Activated CD8-positive, alpha-beta T cell treated with anti-CD3 and anti-CD28 coated beads for 36 hours (primary cell): ENCODE data around the gene DAPK2. TPM values are rescaled to one million over a fixed set of nuclear protein-coding genes. Genes with fewer than 3 reads are reported as not detected.

ENCODE experiments used
- ATAC-seq: fragments of 200-7000 bp; cut with Tn5 transposase; one replicate; pipeline ENCODE4 v1.10.0; 2021; ENCODE audit warnings: mild to moderate bottlenecking, moderate library complexity
- CTCF ChIA-PET: fragments of 350-600 bp; sonication (Branson Sonifier 250); formaldehyde crosslinking; loops from one replicate; lab custom pipeline; 2021; ENCODE audit warnings: antibody characterized with exemption; lab: Charles Lee
- POLR2A ChIA-PET: fragments of 350-600 bp; sonication (Branson Sonifier 250); formaldehyde crosslinking; loops from one replicate; lab custom pipeline; 2021; ENCODE audit warnings: antibody characterized with exemption; lab: Charles Lee
- DNase-seq: peaks from one replicate; pipeline ENCODE4 v3.0.0-alpha.2; 2020
- H3K27ac Mint-ChIP-seq: one replicate; pipeline ENCODE4 v1.8.0; 2021; ENCODE audit warnings: mild to moderate bottlenecking, mixed read lengths
- H3K27me3 Mint-ChIP-seq: one replicate; pipeline ENCODE4 v1.8.0; 2021; ENCODE audit warnings: mixed read lengths
- H3K36me3 Mint-ChIP-seq: one replicate; pipeline ENCODE4 v1.8.0; 2021; ENCODE audit warnings: low read depth, mixed read lengths
- H3K4me1 Mint-ChIP-seq: one replicate; pipeline ENCODE4 v1.8.0; 2021; ENCODE audit warnings: low read depth, mixed read lengths
- H3K4me3 Mint-ChIP-seq: one replicate; pipeline ENCODE4 v1.8.0; 2021; ENCODE audit warnings: mild to moderate bottlenecking, moderate library complexity, mixed read lengths
- H3K9me3 Mint-ChIP-seq: one replicate; pipeline ENCODE4 v1.8.0; 2021; ENCODE audit warnings: mixed read lengths
- intact Hi-C: fragments of 100-400 bp; cut with micrococcal nuclease; formaldehyde crosslinking; loops from one replicate; pipeline ENCODE4 v1.10.0; 2022
- total RNA-seq, 2 experiments: library from RNA; stranded (reverse); gene quantifications; one replicate each; pipeline ENCODE4 v1.2.3, GENCODE V29; 2021
- TF ChIP-seq, protein P1 (sequence below): fragments of 200-600 bp; IDR thresholded peaks from one replicate; pipeline ENCODE4 v1.8.0; 2022; ENCODE audit warnings: antibody characterized with exemption, mild to moderate bottlenecking

Gene DAPK2
- total RNA-seq, 2 experiments from 2014 or later = 1.2 to 1.5 TPM

DNA sequence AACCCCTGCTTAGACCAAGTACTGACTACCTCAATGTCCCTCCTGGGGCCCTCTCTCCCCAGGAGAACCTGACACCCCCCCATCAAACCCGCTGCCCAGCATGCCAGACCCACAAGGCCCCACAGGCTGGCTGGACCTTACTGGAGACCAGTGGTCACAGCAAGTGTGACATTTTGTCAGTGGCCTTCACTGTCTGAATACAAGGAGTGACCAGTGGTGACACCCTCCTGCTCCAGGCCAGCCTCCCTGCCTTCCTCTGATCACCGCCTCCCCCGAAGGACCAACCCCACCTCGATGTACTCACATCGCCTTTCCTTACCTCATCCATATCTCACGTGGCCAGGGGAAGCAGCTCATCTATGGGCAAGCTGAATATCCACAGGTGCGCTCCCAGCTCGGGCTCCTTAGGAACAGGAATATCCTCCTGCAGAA lies 150.5 kb downstream of the DAPK2 start:
- ChIA-PET POLR2A (interaction anchor here (1.3 kb wide), 1 partner anchor 166 kb away, joined by 5 read pairs; no protein-coding TSS in a partner anchor), CTCF (interaction anchor here (0.7 to 1.9 kb wide), 4 partner anchors 143 to 172 kb away, joined by 3 to 6 read pairs (median 5); partner anchors contain the start of gene DAPK2)
- H3K9me3 Mint-ChIP-seq = no peaks in the 10 kb centered on the region
- TF ChIP-seq, protein P1, sequence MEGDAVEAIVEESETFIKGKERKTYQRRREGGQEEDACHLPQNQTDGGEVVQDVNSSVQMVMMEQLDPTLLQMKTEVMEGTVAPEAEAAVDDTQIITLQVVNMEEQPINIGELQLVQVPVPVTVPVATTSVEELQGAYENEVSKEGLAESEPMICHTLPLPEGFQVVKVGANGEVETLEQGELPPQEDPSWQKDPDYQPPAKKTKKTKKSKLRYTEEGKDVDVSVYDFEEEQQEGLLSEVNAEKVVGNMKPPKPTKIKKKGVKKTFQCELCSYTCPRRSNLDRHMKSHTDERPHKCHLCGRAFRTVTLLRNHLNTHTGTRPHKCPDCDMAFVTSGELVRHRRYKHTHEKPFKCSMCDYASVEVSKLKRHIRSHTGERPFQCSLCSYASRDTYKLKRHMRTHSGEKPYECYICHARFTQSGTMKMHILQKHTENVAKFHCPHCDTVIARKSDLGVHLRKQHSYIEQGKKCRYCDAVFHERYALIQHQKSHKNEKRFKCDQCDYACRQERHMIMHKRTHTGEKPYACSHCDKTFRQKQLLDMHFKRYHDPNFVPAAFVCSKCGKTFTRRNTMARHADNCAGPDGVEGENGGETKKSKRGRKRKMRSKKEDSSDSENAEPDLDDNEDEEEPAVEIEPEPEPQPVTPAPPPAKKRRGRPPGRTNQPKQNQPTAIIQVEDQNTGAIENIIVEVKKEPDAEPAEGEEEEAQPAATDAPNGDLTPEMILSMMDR = no peak
- no peaks in the 10 kb centered on the region for H3K36me3 Mint-ChIP-seq
- no peak for ATAC-seq
- no peak overlapping the region for H3K4me3 Mint-ChIP-seq
- H3K27me3 Mint-ChIP-seq = no peaks in the 10 kb centered on the region
- intact Hi-C loops = loop anchor here (10.0 kb wide), 1 partner anchor 291 kb away; no protein-coding TSS in a partner anchor
- H3K27ac Mint-ChIP-seq = no peak overlapping the region
- DNase-seq = no peak
- peaks cover 75% of the 10 kb centered on the region for H3K4me1 Mint-ChIP-seq

DNA sequence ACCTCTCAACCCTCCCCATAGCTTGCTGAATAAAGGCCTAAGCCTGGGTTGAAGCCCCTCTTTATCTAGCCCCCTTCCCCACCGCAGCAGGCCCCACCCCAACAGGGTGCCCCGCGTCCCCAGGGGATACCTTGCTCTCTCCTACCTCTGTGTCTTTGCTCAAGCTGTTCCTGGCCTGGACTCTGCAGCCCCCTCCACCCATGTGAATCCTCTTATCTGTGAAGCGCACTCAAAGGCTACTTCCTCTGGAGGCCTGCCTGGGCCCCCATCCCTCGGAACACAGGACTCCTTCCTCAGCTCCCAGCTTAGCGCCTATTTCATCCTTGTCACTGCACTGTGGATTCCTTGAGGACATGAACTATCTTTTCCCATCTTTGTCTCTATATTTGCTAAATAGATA lies 151.1 kb downstream of the DAPK2 start:
- ATAC-seq = no peak
- Mint-ChIP-seq H3K27ac (no peak overlapping the region), H3K27me3 (no peaks in the 10 kb centered on the region), H3K9me3 (no peaks in the 10 kb centered on the region), H3K4me3 (no peak overlapping the region), H3K36me3 (no peaks in the 10 kb centered on the region), H3K4me1 (peaks cover 73% of the 10 kb centered on the region)
- CTCF ChIA-PET = interaction anchor here (1.0 to 1.9 kb wide), 3 partner anchors 143 to 172 kb away, joined by 5 to 6 read pairs (median 5); partner anchors contain the start of gene DAPK2
- intact Hi-C loops = loop anchor here (10.0 kb wide), 1 partner anchor 290 kb away; no protein-coding TSS in a partner anchor
- DNase-seq = no peak
- TF ChIP-seq, protein P1 = no peak
- POLR2A ChIA-PET = interaction anchor here (1.3 to 1.7 kb wide), 2 partner anchors 10 to 166 kb away, joined by 4 to 5 read pairs; no protein-coding TSS in a partner anchor

DNA sequence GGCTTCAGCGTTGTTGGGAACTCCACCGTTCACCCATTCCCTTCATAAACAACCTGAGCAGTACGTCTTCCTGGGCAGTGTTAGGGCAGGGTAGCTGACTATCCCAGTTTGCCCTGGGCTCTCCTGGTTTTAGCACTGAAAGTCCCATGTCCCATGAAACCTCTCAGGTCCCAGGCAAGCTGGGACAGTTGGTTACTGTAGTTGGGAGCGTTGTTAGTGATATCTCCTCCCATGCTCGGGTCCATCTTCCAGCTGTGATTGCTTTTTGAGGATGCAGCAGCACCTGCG lies 151.7 kb downstream of the DAPK2 start:
- ChIA-PET POLR2A (interaction anchor here (1.3 to 1.7 kb wide), 2 partner anchors 10 to 201 kb away, joined by 3 to 4 read pairs; partner anchors contain the start of gene SNX1), CTCF (interaction anchor here (1.0 to 1.9 kb wide), 4 partner anchors 143 to 173 kb away, joined by 4 to 6 read pairs (median 5); partner anchors contain the start of gene DAPK2)
- TF ChIP-seq, protein P1 = no peak
- intact Hi-C loops = loop anchor here (5.0 to 10.0 kb wide), 4 partner anchors 62 to 290 kb away; partner anchors contain the start of gene HERC1
- ATAC-seq = no peak
- H3K4me1 Mint-ChIP-seq = peaks cover 74% of the 10 kb centered on the region
- no peaks in the 10 kb centered on the region for H3K27me3 Mint-ChIP-seq
- no peak overlapping the region for H3K27ac Mint-ChIP-seq
- H3K4me3 Mint-ChIP-seq = no peak overlapping the region
- no peak for DNase-seq
- H3K36me3 Mint-ChIP-seq = no peaks in the 10 kb centered on the region
- H3K9me3 Mint-ChIP-seq = no peaks in the 10 kb centered on the region

DNA sequence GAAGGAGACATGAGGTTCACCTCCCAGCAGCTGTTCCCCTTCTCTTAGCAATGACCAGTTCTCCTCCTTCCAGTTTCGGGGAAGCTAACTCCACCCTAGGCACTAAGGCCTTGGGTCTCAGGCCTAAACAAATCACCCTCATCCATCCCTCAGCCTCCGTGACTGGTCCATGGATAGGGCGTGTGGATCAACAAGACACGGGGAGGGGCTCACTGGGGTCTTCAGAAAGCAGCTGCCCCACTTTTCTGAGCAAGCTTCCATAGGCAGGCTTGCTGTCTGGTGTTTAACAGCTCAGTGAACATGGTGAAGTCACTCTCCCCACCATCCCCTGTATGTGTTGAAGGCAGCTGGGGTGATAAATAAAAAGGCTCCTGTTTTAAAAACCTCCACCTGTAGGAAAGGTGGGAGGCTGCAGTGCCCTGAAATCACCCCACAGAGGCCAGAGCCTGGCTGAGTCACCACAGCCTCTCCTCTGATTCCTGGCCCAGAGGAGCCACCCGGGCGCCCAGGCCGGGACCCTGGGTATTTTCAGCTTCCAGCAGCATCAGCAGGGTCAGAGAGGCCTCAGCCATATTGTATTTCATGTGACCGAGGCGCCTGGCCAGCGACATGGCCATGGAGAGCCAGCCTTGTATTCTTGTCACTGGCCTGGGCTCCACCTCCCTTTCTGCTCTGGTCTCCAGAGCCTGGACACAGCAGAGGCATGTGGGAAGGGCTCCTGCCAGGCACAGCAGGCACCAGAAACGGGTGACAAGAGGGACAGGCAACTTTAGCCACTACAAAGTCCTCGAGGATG lies 152.2 kb downstream of the DAPK2 start:
- intact Hi-C loops = loop anchor here (5.0 to 10.0 kb wide), 4 partner anchors 62 to 289 kb away; partner anchors contain the start of gene HERC1
- Mint-ChIP-seq H3K36me3 (no peaks in the 10 kb centered on the region), H3K9me3 (no peaks in the 10 kb centered on the region), H3K4me3 (no peak overlapping the region), H3K4me1 (peaks cover 75% of the 10 kb centered on the region), H3K27me3 (no peaks in the 10 kb centered on the region), H3K27ac (no peak overlapping the region)
- ChIA-PET CTCF (interaction anchor here (1.0 to 4.8 kb wide), 9 partner anchors 11 to 284 kb away, joined by 4 to 36 read pairs (median 5); partner anchors contain the start of genes DAPK2 and HERC1), POLR2A (interaction anchor here (1.3 to 1.7 kb wide), 2 partner anchors 11 to 201 kb away, joined by 3 to 4 read pairs; partner anchors contain the start of gene SNX1)
- TF ChIP-seq, protein P1 = no peak
- DNase-seq (no peak), ATAC-seq (no peak)
